HL-60 (cell line): ENCODE data around the gene RTN4IP1.

Source experiments
- CTCF ChIP-seq: IDR thresholded peaks from one replicate; pipeline ENCODE4 v1.5.1; 2011; ENCODE audit warnings: low read length, control low read depth, inconsistent platforms; ENCODE audit not compliant: insufficient read depth
- GABPA ChIP-seq: IDR thresholded peaks from 2 replicates; pipeline ENCODE4 v1.6.1; 2012; ENCODE audit warnings: low read depth
- POLR2AphosphoS5 ChIP-seq: IDR thresholded peaks from 2 replicates; pipeline ENCODE4 v1.6.1; 2012; ENCODE audit warnings: low read depth

- TF ChIP-seq CTCF (no peak), GABPA (no peak), POLR2AphosphoS5 (no peak)
These were observed 95.3 kb downstream of the RTN4IP1 start for GRCh38 chr6:106534004-106534403.
